ENCODE results near the gene COL7A1. TPM values are rescaled to one million over a fixed set of nuclear protein-coding genes. Genes with fewer than 3 reads are reported as not detected.

COL7A1 gene
- 20.2 and 22.9 TPM in 2 replicates for total RNA-seq (2021)
- long read RNA-seq, partial matches to known transcripts, result 3 of 10 reads
- long read RNA-seq, other reads (novel, unspliced or antisense), result 7 of 10 reads

DNA sequence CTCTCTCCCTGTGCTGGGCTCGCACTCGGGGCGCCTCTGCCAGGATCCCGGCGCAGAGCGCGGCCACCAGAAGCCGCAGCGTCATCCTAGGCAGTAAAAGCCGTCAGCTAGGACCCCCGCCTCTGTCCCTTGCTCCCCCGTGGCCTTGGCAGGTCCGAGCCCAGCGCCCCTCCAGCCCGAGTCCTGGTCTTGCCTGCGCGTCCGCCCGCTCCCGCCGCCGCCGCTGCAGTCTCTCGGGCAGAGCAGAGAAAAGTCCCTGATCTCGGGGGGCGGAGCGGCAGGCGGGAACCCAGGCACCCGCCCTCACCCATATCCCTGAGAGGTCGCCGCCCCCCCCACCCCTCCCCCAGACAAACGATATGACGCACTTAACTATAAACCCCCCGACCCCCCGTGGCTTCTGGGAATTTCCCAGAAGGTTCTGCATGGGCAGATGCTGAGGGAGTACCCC, at the start of gene COL7A1:
COL7A1 (minus strand) TSS at position 255 of the 451 bp plus-strand sequence; CDS start at position 85, 170 bp downstream.
- H3K9ac ChIP-seq (ENCODE audit: extremely low read depth, insufficient read length, low read length), result no peak within 1 kb of the TSS
- no peak within 1 kb of the TSS for H2BK120ac ChIP-seq (ENCODE audit: low read depth, low read length, poor library complexity, severe bottlenecking)
- no peak within 1 kb of the TSS for H3K4me2 ChIP-seq (ENCODE audit: insufficient read depth, insufficient read length, low read length)
- Mint-ChIP-seq H3K4me3 (no peak within 1 kb of the TSS), H3K9me3 (no peaks in the 10 kb centered on the region), H3K36me3 (ENCODE audit: insufficient read depth in 1 of 3, low read depth in 3 of 3) (peaks cover 16 to 38% (median 20%) of the 10 kb centered on the region in 3 experiments), H3K4me1 (peaks cover 12 to 21% of the 10 kb centered on the region in 2 experiments), H3K27me3 (ENCODE audit: low read depth) (peaks cover 4% of the 10 kb centered on the region; the same call in 1 of the 2 replicates), H3K27ac (peak within 1 kb of the TSS; percentile 60 to 90 (median 83); a peak in 6 of 7 replicates)
- peak within 1 kb of the TSS; percentile 13 for H3K18ac ChIP-seq (ENCODE audit: insufficient read length, low read depth, low read length)
- H3K23me2 ChIP-seq (ENCODE audit: insufficient read length, low read depth, low read length, poor library complexity, severe bottlenecking), result no peaks in the 10 kb centered on the region
- WGBS (ENCODE audit: extremely low coverage, insufficient read length, low lambda C conversion rate), result no CpG with 5 or more reads among the region's 35 CpGs
- TF ChIP-seq, protein P1, sequence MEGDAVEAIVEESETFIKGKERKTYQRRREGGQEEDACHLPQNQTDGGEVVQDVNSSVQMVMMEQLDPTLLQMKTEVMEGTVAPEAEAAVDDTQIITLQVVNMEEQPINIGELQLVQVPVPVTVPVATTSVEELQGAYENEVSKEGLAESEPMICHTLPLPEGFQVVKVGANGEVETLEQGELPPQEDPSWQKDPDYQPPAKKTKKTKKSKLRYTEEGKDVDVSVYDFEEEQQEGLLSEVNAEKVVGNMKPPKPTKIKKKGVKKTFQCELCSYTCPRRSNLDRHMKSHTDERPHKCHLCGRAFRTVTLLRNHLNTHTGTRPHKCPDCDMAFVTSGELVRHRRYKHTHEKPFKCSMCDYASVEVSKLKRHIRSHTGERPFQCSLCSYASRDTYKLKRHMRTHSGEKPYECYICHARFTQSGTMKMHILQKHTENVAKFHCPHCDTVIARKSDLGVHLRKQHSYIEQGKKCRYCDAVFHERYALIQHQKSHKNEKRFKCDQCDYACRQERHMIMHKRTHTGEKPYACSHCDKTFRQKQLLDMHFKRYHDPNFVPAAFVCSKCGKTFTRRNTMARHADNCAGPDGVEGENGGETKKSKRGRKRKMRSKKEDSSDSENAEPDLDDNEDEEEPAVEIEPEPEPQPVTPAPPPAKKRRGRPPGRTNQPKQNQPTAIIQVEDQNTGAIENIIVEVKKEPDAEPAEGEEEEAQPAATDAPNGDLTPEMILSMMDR (conservative IDR thresholded peaks at IDR 0.05), result no peak
- no peak within 1 kb of the TSS for H4K8ac ChIP-seq (replicated peaks; ENCODE audit: insufficient read length, low read depth, low read length)
- H3K79me2 ChIP-seq (ENCODE audit: insufficient read depth, low read length), result no peaks in the 10 kb centered on the region
- no peak within 1 kb of the TSS for H2BK5ac ChIP-seq (ENCODE audit: insufficient read length, low read length)
- no peak within 1 kb of the TSS for H2AFZ ChIP-seq (ENCODE audit: low read length)
- H3T11ph ChIP-seq (ENCODE audit: low read length), result no peak within 1 kb of the TSS
- DNase-seq, result peak; percentile 53
- H2BK20ac ChIP-seq (ENCODE audit: low read depth, low read length, poor library complexity, severe bottlenecking), result no peak within 1 kb of the TSS
- H4K91ac ChIP-seq (ENCODE audit: insufficient read length, low read depth, low read length), result no peak within 1 kb of the TSS
- no peaks in the 10 kb centered on the region for H3K27me3 ChIP-seq (ENCODE audit: insufficient read depth, low read length)
- H4K5ac ChIP-seq (ENCODE audit: insufficient read length, low read depth, low read length), result no peak within 1 kb of the TSS
- no peak within 1 kb of the TSS for H3K23ac ChIP-seq (ENCODE audit: insufficient read length, low read depth, low read length)
- H3K4me1 ChIP-seq (ENCODE audit: insufficient read depth, low read length), result no peaks in the 10 kb centered on the region
- H2BK15ac ChIP-seq (ENCODE audit: low read depth, low read length), result no peak within 1 kb of the TSS
- no peak within 1 kb of the TSS for H3K27ac ChIP-seq (ENCODE audit: insufficient read length, low read depth, low read length)
- no peak within 1 kb of the TSS for H2AK5ac ChIP-seq (ENCODE audit: insufficient read length, low read length)
- no peaks in the 10 kb centered on the region for H3K79me1 ChIP-seq (ENCODE audit: insufficient read depth, low read depth, low read length, poor library complexity, severe bottlenecking)
- H2BK12ac ChIP-seq (ENCODE audit: insufficient read length, low read depth, low read length), result no peak within 1 kb of the TSS
- no peaks in the 10 kb centered on the region for H4K20me1 ChIP-seq (ENCODE audit: control insufficient read depth, insufficient read depth, insufficient read length)
- no peak within 1 kb of the TSS for H3K4ac ChIP-seq (ENCODE audit: low read depth, low read length)
- H3K9me3 ChIP-seq (ENCODE audit: control insufficient read depth, low read depth, low read length), result no peaks in the 10 kb centered on the region
- no peak within 1 kb of the TSS for H3K56ac ChIP-seq (ENCODE audit: insufficient read length, low read depth, low read length)
- peak within 1 kb of the TSS; percentile 43; the same call in 1 of the 2 replicates for H3K14ac ChIP-seq (ENCODE audit: insufficient read depth, low read length)

All from H9 (cell line).